Keratinocyte (primary cell): Measurements from ENCODE around the gene MN1. TPM values are rescaled to one million over a fixed set of nuclear protein-coding genes. Genes with fewer than 3 reads are reported as not detected.

ENCODE experiments used
- DNase-seq: peaks from one replicate; pipeline ENCODE4 v3.0.0-alpha.2; 2011; ENCODE audit warnings: low read depth, missing footprints, low spot score
- FAIRE-seq: peaks from 2 replicates; lab custom pipeline; 2011; peaks lifted over from hg19 to GRCh38; lab: Jason Lieb, UNC
- H2AFZ ChIP-seq: 2 replicates; pipeline ENCODE4 v1.6.0; 2012; ENCODE audit warnings: low read length, control low read depth, inconsistent platforms; ENCODE audit not compliant: control insufficient read depth
- H3K27ac ChIP-seq: 2 replicates; pipeline ENCODE4 v1.5.1; 2011; ENCODE audit warnings: low read length; ENCODE audit not compliant: control insufficient read depth, insufficient read depth
- H3K27me3 ChIP-seq: 3 replicates; pipeline ENCODE4 v1.6.0; 2011; ENCODE audit warnings: low read length; ENCODE audit not compliant: control insufficient read depth, insufficient read depth; ENCODE audit errors: extremely low read depth
- H3K36me3 ChIP-seq, 2 experiments: 2 replicates in 1 of 2; 3 replicates in 1 of 2; pipeline ENCODE4 v1.5.1; 2011; ENCODE audit warnings: low read length in 2 of 2, mild to moderate bottlenecking in 1 of 2; ENCODE audit not compliant: control insufficient read depth in 2 of 2, insufficient read depth in 2 of 2; ENCODE audit errors: extremely low read depth in 1 of 2
- H3K4me1 ChIP-seq: 3 replicates; pipeline ENCODE4 v1.5.1; 2011; ENCODE audit warnings: low read length; ENCODE audit not compliant: control insufficient read depth, insufficient read depth; ENCODE audit errors: extremely low read depth
- H3K4me2 ChIP-seq: 3 replicates; pipeline ENCODE4 v1.6.0; 2011; ENCODE audit warnings: low read depth, low read length; ENCODE audit not compliant: control insufficient read depth, insufficient read depth; ENCODE audit errors: extremely low read depth
- H3K4me3 ChIP-seq, 3 experiments: fragments of 200-600 bp in 1 of 3; sonication (generic) in 1 of 3; 2 replicates in 2 of 3; 3 replicates in 1 of 3; pipeline ENCODE4 v1.5.1; 2011 to 2016; ENCODE audit warnings: low read length in 3 of 3, mild to moderate bottlenecking in 3 of 3, control low read depth in 2 of 3, inconsistent platforms in 1 of 3, low read depth in 1 of 3, mixed read lengths in 1 of 3, mixed run types in 1 of 3, moderate library complexity in 1 of 3; ENCODE audit not compliant: control insufficient read depth in 2 of 3, insufficient read depth in 2 of 3; ENCODE audit errors: extremely low read depth in 1 of 3
- H3K79me2 ChIP-seq: 2 replicates; pipeline ENCODE4 v1.6.0; 2012; ENCODE audit warnings: low read length; ENCODE audit not compliant: control insufficient read depth, insufficient read depth
- H3K9ac ChIP-seq: 3 replicates; pipeline ENCODE4 v1.6.0; 2011; ENCODE audit warnings: low read length; ENCODE audit not compliant: control insufficient read depth, insufficient read depth; ENCODE audit errors: extremely low read depth
- H3K9me1 ChIP-seq: 3 replicates; pipeline ENCODE4 v1.6.0; 2011; ENCODE audit warnings: low read length; ENCODE audit not compliant: control insufficient read depth, insufficient read depth; ENCODE audit errors: extremely low read depth
- H3K9me3 ChIP-seq: 2 replicates; pipeline ENCODE4 v1.5.1; 2012; ENCODE audit warnings: low read depth, low read length; ENCODE audit not compliant: control insufficient read depth
- H4K20me1 ChIP-seq: 3 replicates; pipeline ENCODE4 v1.6.0; 2011; ENCODE audit warnings: low read length; ENCODE audit not compliant: control insufficient read depth, insufficient read depth; ENCODE audit errors: extremely low read depth
- CTCF ChIP-seq, 3 experiments: IDR thresholded peaks in 1 of 3; conservative IDR thresholded peaks in 1 of 3; optimal IDR thresholded peaks in 1 of 3; 2 replicates in 2 of 3; 3 replicates in 1 of 3; pipeline versions ENCODE3 to v1.5.1; 2011; ENCODE audit warnings: low read length in 3 of 3, mild to moderate bottlenecking in 3 of 3, moderate library complexity in 2 of 3, control low read depth in 1 of 3, inconsistent platforms in 1 of 3; ENCODE audit not compliant: insufficient read depth in 2 of 3; ENCODE audit errors: extremely low read depth in 1 of 3
- EZH2 ChIP-seq: IDR thresholded peaks from one replicate; pipeline ENCODE4 v1.6.1; 2012; ENCODE audit warnings: inconsistent platforms, mild to moderate bottlenecking, low read length, moderate library complexity
- dilution Hi-C: fragments of 300-500 bp; cut with MboI; formaldehyde crosslinking; loops from one replicate; pipeline ENCODE4 v1.7.0; 2020; ENCODE audit warnings: low sequenced_read_pairs; ENCODE audit not compliant: extremely low pct_ligation_motif_present
- polyA plus RNA-seq, 5 experiments: library from polyadenylated mRNA; depleted of rRNA in 3 of 5; stranded (reverse) in 3 of 5; stranded (forward) in 1 of 5; unstranded in 1 of 5; fragments of >200 nt; gene quantifications; 1 replicate in 1 of 5; 2 replicates in 3 of 5; 3 replicates in 1 of 5; pipeline versions ENCODE4 v1.2.1 to v1.2.3, GENCODE V29; 2011 to 2012; ENCODE audit warnings: missing spikeins in 2 of 5, low read depth in 1 of 5, low replicate concordance in 1 of 5

The MN1 gene
- polyA plus RNA-seq, 1 donor (not counting 4 experiments of a cell fraction or from before 2014, with no cell fraction given): 2.2 TPM

- no peak for DNase-seq
- no peaks in the 10 kb centered on the region for H3K27me3 ChIP-seq
- dilution Hi-C loops: no loop called here
These were observed 10.2 kb upstream of the MN1 start for GRCh38 chr22:27811778-27812177.

GRCh38 chr22:27810609-27811151, 9.1 kb upstream of the MN1 start:
- peaks cover 6% of the 10 kb centered on the region for H3K4me1 ChIP-seq
- no peak for TF ChIP-seq EZH2
- TF ChIP-seq CTCF (optimal IDR thresholded peaks at IDR 0.05 in 1 of 3, IDR thresholded peaks at IDR 0.05 in 1 of 3, conservative IDR thresholded peaks at IDR 0.05 in 1 of 3; ENCODE audit: extremely low read depth in 1 of 3, insufficient read depth in 2 of 3, low read length in 3 of 3): no peak
- H2AFZ ChIP-seq: peak overlapping the region; percentile 30
- H3K9ac ChIP-seq: no peak overlapping the region
- H3K27me3 ChIP-seq: no peaks in the 10 kb centered on the region
- no peaks in the 10 kb centered on the region for H3K79me2 ChIP-seq
- H4K20me1 ChIP-seq: no peaks in the 10 kb centered on the region
- H3K27ac ChIP-seq: no peak overlapping the region
- FAIRE-seq (no peak), DNase-seq (no peak)
- H3K4me3 ChIP-seq: no peak overlapping the region
- H3K9me3 ChIP-seq: no peaks in the 10 kb centered on the region
- peak overlapping the region; percentile 48 for H3K4me2 ChIP-seq
- dilution Hi-C loops: no loop called here
- no peaks in the 10 kb centered on the region for H3K36me3 ChIP-seq
- H3K9me1 ChIP-seq: no peaks in the 10 kb centered on the region

More at GRCh38 chr22:27811778-27812177, 10.2 kb upstream of the MN1 start:
- Histone ChIP-seq H3K36me3 (no peaks in the 10 kb centered on the region), H2AFZ (no peak overlapping the region), H3K9me3 (no peaks in the 10 kb centered on the region), H3K27ac (no peak overlapping the region), H3K9me1 (no peaks in the 10 kb centered on the region), H3K9ac (no peak overlapping the region), H3K79me2 (no peaks in the 10 kb centered on the region), H3K4me2 (no peak overlapping the region), H3K4me1 (peaks cover 6% of the 10 kb centered on the region), H4K20me1 (no peaks in the 10 kb centered on the region), H3K4me3 (no peak overlapping the region)
- FAIRE-seq: no peak
- TF ChIP-seq EZH2 (no peak), CTCF (optimal IDR thresholded peaks at IDR 0.05 in 1 of 3, IDR thresholded peaks at IDR 0.05 in 1 of 3, conservative IDR thresholded peaks at IDR 0.05 in 1 of 3; ENCODE audit: extremely low read depth in 1 of 3, insufficient read depth in 2 of 3, low read length in 3 of 3) (no peak)
